Measurements from ENCODE around the gene TPGS2. TPM values are rescaled to one million over a fixed set of nuclear protein-coding genes. Genes with fewer than 3 reads are reported as not detected.

The TPGS2 gene
- total RNA-seq, 1 donor from 2014 or later = 95.4 TPM

GRCh38 chr18:36783792-36784191 lies 45.0 kb downstream of the TPGS2 start:
- Mint-ChIP-seq H3K27ac (ENCODE audit: unreplicated experiment) (no peak overlapping the region), H3K9me3 (ENCODE audit: unreplicated experiment) (no peaks in the 10 kb centered on the region), H3K27me3 (ENCODE audit: unreplicated experiment) (no peaks in the 10 kb centered on the region), H3K36me3 (ENCODE audit: unreplicated experiment) (peaks cover 9% of the 10 kb centered on the region), H3K4me3 (ENCODE audit: unreplicated experiment) (no peak overlapping the region), H3K4me1 (ENCODE audit: unreplicated experiment) (peaks cover 13% of the 10 kb centered on the region)
- DNase-seq (ENCODE audit: extremely low spot score, unreplicated experiment) = no peak
- TF ChIP-seq CTCF (IDR thresholded peaks at IDR 0.05) = no peak

GRCh38 chr18:36782710-36783109 lies 46.1 kb downstream of the TPGS2 start:
- no peak overlapping the region for H3K27ac Mint-ChIP-seq (ENCODE audit: unreplicated experiment)
- no peak for TF ChIP-seq CTCF (IDR thresholded peaks at IDR 0.05)
- DNase-seq (ENCODE audit: extremely low spot score, unreplicated experiment) = no peak
- H3K4me3 Mint-ChIP-seq (ENCODE audit: unreplicated experiment) = no peak overlapping the region
- peaks cover 13% of the 10 kb centered on the region for H3K4me1 Mint-ChIP-seq (ENCODE audit: unreplicated experiment)
- H3K36me3 Mint-ChIP-seq (ENCODE audit: unreplicated experiment) = peaks cover 9% of the 10 kb centered on the region
- no peaks in the 10 kb centered on the region for H3K27me3 Mint-ChIP-seq (ENCODE audit: unreplicated experiment)
- H3K9me3 Mint-ChIP-seq (ENCODE audit: unreplicated experiment) = peaks cover 4% of the 10 kb centered on the region

- no peak for TF ChIP-seq CTCF (IDR thresholded peaks at IDR 0.05)
- no peak overlapping the region for H3K27ac Mint-ChIP-seq (ENCODE audit: unreplicated experiment)
- H3K27me3 Mint-ChIP-seq (ENCODE audit: unreplicated experiment) = no peaks in the 10 kb centered on the region
- no peaks in the 10 kb centered on the region for H3K4me1 Mint-ChIP-seq (ENCODE audit: unreplicated experiment)
- peaks cover 4% of the 10 kb centered on the region for H3K36me3 Mint-ChIP-seq (ENCODE audit: unreplicated experiment)
- peaks cover 5% of the 10 kb centered on the region for H3K9me3 Mint-ChIP-seq (ENCODE audit: unreplicated experiment)
- no peak overlapping the region for H3K4me3 Mint-ChIP-seq (ENCODE audit: unreplicated experiment)
- no peak for DNase-seq (ENCODE audit: extremely low spot score, unreplicated experiment)
Measured at GRCh38 chr18:36780748-36781147, 48.1 kb downstream of the TPGS2 start.

- Mint-ChIP-seq H3K4me1 (ENCODE audit: unreplicated experiment) (no peaks in the 10 kb centered on the region), H3K9me3 (ENCODE audit: unreplicated experiment) (peaks cover 5% of the 10 kb centered on the region), H3K4me3 (ENCODE audit: unreplicated experiment) (no peak overlapping the region), H3K36me3 (ENCODE audit: unreplicated experiment) (peaks cover 4% of the 10 kb centered on the region), H3K27ac (ENCODE audit: unreplicated experiment) (no peak overlapping the region), H3K27me3 (ENCODE audit: unreplicated experiment) (no peaks in the 10 kb centered on the region)
- no peak for TF ChIP-seq CTCF (IDR thresholded peaks at IDR 0.05)
- DNase-seq (ENCODE audit: extremely low spot score, unreplicated experiment) = no peak
Measured at GRCh38 chr18:36777566-36777965, 51.2 kb downstream of the TPGS2 start.

GRCh38 chr18:36776650-36777049 lies 52.2 kb downstream of the TPGS2 start:
- Mint-ChIP-seq H3K36me3 (ENCODE audit: unreplicated experiment) (peaks cover 4% of the 10 kb centered on the region), H3K27ac (ENCODE audit: unreplicated experiment) (no peak overlapping the region), H3K4me1 (ENCODE audit: unreplicated experiment) (no peaks in the 10 kb centered on the region), H3K27me3 (ENCODE audit: unreplicated experiment) (no peaks in the 10 kb centered on the region), H3K9me3 (ENCODE audit: unreplicated experiment) (peaks cover 5% of the 10 kb centered on the region), H3K4me3 (ENCODE audit: unreplicated experiment) (no peak overlapping the region)
- DNase-seq (ENCODE audit: extremely low spot score, unreplicated experiment) = no peak
- TF ChIP-seq CTCF (IDR thresholded peaks at IDR 0.05) = no peak
